GM19395 (cell line): ENCODE data around the gene SLC25A25.

Experiments
- ATAC-seq: cut with Tn5 transposase; IDR thresholded peaks from one replicate; pipeline ENCODE4 v1.9.1; 2021; ENCODE audit warnings: mild to moderate bottlenecking, moderate library complexity; ENCODE audit not compliant: unreplicated experiment

Gene SLC25A25

DNA sequence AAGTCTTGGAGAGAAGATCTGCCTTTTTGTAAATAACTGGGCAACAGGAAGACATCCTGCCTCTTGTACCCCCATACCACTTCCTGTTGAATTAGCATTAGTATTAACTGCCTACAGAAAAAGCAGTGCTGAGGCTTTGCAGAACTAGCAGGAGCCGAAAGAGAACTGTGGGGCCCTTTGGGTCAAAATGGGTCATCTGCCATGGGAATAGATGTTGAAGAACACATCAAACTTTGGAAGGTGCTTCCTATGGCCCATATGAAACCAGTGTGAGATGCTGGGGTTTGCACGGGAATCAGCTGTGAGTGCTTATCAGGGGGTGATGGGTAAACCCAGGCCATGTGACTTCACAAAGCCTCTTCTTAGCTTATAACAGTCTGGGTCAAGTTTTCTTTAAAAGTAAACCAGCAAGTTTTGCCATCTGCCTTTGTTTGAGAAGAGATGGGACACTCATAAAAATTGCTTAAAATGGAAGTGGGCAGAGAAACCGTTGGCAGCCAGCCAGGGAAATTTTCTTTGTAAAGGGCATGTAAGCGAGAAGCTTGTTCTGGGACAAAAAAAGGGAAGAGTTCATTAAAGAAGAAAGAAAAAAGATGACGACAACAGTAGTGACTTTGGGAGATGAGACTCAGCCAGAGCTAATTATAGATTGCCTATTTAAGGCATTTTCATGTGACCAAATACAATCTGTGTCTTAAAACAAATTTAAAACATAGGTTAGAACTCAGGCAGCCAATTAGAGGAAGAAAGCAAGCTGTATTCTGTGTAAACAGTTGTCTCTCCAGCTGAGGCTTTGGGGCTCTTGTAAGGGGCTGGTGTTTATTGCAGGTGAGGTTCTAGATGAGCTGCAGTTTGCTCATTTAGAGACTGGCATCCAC is 4.4 kb downstream of the SLC25A25 start:
- no peak for ATAC-seq

DNA sequence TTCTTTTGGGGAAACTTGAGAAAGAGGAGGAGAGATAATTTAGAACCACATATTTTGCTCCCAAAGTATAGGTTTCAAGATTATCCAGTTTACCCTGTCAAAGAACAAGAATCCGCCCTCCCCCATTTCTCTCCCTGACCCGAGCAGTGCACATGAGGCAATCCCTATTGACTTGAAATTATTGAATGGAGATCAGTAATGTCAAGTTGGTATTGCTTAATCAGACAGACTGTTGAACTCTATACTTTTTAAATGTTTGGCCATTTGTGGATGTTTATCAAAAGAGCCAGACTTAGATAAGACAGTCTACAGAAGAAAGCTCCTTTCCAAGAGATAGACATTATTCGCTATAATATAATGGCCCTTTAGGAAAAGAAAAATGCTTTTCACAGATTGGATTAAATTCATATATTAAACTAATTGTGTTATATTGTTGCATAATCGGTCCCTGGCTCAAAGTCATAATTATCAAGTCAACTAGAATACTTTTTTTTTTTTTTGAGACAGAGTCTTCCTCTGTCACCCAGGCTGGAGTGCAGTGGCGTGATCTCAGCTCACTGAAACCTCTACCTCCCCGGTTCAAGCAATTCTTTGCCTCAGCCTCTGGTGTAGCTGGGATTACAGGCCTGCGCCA is 5.3 kb downstream of the SLC25A25 start:
- ATAC-seq = no peak

DNA sequence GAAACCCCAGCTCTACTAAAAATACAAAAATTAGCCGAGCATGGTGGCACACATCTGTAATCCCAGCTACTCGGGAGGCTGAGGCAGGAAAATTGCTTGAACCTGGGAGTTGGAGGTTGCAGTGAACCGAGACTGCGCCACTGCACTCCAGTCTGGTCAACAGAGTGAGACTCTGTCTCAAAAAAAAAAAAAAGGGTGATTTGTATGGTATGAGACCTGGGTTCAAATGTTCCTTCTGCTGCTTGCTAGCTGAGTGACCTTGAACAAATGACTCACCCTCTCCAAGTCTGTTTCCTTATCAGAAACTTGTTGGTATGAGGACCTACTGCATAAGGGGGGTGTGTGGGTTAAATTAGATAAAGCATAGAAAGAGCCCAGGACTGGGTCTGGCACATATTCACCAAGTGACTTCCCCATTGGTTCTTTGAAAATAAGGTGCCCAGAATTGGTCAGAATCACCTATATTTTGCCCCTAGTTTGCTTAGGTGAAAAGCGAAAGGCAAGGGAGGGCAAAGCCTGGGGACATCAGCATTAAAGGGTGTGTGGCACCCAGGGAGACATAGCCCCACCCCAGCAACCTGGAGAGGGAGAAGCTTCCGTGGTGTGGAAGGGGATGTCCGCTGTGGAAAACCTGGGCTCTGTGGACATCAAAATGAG is 9.9 kb downstream of the SLC25A25 start:
- ATAC-seq = no peak

DNA sequence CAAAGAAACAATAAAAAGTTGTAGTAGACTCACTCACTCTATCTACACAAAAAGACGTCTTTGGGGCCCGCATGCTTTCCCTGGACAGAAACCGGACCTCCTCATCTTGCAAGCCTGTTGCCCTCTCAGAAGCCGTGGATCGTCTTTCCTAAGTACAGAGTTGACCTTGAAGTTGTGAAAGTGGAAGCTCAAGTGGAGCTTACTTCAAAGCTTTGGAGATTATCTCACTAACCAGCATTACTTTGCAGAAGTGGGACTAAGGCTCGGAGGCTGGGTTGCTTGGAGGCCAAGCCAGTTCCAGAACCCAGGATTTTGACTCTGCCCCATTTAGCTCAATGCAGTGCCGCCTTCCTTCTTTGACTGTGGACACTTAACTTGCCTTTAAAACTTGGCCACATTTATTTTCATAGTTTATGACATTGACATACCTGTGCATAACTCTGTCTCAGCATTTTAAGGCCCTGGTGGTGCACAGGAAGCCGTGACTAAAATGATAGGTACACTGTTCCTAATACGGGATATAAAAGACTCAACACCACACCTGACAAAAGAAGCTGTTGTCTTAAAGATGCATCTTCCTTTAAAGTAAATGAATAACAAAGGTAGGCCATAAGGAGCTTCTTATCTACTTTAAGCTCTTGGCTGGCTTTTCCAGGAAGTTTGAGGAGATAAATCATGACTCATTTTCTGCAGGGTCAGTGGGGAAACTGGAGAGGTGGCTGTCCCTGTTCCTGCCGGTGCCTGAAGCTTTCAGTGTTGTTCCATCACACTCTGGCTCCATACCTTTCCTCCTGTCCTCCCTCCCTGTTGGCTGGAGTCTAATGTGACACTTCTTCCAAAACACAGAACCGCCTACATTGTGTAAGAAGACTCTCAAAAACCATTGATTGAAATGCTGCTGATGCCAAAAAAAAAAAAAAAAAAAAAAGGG is 10.7 kb downstream of the SLC25A25 start:
- ATAC-seq = no peak

DNA sequence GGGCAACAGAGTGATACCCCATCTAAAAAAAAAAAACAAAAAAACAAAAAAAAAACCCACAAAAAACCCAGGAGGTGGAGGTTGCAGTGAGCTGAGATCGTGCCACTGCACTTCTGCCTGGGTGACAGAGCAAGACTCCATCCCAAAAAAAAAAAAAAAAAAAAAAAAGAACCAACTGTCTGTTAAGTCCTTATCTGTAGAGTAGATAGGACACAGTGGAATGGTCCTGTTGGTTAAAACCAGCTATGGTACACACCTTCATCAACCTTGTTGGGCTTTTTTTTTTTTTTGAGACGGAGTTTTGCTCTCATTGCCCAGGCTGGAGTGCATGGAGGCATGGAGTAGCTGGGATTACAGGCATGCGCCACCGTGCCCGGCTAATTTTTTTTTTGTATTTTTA is 12.2 kb downstream of the SLC25A25 start:
- ATAC-seq = no peak

DNA sequence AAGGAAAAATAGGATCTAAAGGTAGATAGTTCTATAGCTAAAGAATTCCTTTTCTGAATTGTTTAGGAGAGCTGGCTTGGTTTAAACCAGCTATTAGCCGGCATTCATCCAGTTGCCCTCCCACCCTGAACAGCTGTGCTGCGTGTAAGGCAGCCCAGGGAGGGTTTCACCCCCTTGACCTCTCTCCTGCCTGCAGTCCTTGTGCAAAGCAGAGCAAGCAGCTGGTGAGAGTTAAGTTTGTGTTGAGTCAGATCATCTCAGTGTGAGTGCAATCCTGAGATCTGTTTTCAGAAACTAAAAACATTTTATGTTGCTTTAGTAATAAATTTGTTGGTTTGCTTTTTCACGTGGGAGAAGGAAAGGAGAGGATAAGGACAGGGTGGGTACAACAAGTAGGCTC is 13.0 kb downstream of the SLC25A25 start:
- ATAC-seq = no peak

DNA sequence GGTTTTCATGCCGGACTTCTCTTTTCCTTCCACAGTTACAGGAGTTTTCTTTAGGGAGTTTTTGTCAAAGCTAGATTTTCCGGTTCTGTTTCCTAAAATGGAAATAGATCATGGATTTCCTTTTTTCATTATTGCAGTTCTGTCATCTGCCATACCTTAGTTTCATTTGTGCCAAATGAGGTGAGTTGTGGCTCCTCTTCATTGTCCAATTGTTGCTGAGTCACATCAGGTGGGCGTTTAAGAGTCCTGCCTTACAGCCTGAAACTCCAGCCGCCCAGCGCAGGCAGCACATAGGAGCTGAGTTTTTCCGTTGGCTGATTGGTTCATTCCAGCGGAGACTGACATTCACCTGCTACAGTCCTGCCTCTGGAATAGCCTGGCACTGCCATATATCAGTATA is 14.1 kb downstream of the SLC25A25 start:
- ATAC-seq = no peak

DNA sequence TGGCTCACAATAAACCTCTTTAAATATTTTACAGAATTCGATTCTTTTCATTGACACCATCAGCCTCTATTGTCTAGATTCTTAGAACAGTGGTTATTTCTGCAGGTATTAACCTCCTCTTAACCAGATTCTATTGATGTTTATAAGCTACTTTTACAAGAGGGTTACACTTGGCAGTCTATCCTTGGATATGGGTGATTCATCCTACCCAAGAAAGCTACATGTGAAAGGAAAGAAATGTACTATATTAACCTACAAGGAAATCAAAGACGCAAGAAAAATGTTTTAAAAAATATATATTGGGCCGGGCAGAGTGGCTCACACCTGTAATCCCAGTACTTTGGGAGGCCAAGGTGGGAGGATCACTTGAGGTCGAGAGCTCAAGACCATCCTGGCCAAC is 16.7 kb downstream of the SLC25A25 start:
- ATAC-seq = no peak

DNA sequence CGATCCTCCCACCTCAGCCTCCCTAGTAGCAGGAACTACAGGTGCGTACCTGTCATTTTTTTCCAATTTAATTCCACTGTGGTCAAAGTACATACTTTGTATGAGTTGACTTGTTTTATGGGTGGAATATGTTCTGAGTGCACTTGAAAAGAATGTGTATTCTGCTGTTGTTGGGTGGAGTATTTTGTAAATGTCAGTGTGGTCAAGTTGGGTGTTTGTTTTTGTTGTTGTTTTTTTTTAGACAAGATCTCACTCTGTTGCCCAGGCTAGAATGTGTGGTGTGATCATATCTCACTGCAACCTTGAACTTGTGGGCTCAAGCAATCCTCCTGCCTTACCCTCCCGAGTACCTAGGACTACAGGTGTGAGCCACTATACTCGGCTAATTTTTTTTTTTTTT is 17.9 kb downstream of the SLC25A25 start:
- ATAC-seq = no peak

DNA sequence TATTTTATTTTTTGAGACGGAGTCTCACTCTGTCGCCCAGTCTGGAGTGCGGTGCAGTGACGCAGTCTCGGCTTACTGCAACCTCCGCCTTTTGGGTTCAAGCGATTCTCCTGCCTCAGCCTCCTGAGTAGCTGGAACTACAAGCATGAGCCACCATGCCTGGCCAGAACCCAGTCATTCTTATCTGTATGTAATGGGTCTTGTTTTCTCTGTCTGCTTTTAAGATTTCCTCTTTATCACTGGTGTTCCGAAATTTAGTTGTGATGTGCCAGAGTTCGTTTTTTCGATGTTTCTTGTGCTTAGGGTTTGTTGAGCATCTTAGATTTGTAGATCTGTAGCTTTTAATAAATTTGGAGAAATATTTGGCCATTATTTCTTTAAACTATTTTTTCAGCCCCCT is 19.2 kb downstream of the SLC25A25 start:
- ATAC-seq = no peak

DNA sequence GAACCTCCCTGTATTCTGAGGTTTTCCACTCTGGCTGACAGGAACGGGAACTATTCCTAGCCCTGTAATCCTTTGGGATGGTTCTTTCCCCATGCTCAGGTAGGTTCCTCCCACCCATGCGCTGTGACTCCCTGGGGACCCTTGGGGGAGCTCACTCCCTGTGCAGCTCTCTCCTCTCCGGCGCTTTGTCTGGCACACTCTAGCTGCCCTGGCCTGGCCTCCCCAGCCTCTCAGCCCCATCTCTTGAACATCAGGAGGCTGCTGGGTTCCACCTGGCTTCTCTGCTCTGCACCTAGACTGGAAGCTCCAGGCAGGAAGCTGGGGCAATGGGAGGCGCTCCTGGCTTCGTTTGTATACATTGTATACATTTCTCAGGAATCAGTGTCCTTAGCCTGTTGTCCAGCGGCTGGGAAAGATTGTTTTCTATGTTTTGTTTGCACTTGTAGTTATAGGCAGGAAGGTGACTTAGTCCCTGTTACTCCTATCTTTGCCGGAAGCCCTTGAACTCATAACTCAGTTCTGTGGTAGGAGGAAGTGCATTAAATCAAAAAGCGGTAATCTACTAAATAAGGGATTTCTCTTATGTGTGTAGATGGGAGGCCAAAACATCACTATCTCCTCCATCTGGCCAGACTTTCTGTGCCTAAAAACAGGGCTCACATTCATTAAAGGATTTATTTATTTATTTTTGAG is 20.4 kb downstream of the SLC25A25 start:
- ATAC-seq = no peak

DNA sequence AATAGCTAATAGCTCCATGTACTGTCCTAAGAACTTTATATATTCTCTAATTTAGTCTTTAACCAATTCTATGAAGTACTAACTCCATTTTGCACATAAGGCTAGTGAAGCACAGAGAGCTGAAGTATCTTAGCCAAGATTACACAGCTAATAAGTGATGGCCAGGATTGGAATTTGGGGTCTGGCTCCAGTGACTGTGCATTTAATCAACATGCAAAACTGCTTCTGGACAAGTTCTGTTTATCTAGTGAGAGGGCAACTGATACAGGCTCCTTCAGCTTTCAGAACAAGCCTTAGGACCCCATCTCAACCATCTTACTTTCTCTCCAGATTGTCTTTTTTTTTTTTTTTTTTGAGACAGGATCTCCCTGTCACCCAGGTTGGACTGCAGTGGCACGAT is 21.3 kb downstream of the SLC25A25 start:
- no peak for ATAC-seq

DNA sequence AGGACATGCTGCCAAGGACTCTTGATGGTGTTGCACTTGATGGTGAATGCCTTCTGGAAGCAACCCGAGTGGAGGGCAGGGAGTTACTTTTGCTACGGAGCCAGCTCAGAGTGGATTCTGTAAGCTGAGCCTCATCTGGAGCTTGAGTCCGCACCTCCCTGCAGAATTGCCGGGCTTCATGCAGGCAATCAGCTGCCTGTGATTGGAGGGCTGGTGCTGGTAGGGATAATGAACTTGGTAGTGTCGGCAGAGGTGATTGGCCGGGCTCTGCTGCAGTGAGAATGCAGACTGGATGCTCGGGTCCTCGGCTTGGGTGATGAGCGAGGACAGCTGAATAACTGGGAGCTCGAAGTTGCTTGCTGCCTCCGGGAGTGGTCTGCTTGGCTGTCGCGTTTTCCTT is 23.1 kb downstream of the SLC25A25 start:
- ATAC-seq = no peak

DNA sequence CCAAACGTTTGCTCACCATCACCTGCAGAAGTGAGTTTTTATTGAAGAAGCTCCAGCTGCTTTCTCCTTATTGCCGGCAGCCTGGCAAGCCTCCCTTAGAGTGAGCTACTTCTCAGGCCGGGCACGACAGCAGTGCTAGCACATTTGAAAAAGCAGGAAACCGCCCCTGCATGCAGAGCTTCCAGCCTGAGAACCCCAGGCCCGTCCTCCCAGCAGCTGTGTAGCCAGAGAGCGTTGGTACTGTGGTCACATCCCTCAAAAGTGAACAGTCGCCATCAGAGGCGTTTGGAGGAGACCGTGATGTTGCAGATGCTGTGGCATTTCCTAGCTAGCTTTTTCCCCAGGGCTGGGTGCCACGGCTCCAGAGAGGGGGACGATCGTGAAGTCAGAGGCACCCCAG is 23.5 kb downstream of the SLC25A25 start:
- ATAC-seq = no peak

DNA sequence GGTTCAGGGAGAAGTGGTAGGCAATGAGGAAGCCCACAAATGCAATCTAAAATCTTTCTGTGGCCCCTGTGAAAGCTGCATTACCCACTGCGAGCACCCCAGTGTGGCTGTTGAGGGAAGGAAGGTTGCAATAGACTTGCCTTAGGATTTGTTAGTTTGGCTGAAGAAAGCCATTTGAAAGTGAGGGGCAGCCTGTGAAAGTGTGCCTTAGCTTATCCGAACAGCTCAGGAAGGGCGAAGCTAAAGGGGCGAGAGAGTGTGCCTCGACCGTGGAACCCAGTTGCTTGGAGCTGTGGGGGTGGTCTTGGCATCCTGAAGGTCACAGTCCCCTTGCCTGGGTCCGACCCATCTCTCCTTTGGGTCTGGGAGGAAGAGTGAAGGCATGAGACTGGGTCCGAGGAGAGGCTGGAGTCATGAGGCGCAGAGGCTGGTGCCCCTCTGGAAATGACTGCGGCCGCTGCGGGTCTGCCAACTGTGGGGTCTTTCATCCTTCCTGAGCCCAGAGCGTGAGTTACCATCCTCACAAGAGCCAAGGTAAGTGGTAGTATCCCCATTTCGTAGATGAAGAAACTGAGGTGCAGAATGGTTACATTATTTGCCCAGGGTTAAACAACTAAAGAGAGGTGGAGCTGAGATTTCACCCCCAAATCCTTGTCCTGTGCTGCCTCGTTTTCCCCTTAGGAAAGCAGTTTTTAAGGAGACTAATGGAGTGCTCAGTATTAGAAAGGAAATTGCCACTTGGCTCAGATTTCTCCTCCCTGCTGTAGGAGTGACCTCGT is 24.4 kb downstream of the SLC25A25 start:
- ATAC-seq = no peak

DNA sequence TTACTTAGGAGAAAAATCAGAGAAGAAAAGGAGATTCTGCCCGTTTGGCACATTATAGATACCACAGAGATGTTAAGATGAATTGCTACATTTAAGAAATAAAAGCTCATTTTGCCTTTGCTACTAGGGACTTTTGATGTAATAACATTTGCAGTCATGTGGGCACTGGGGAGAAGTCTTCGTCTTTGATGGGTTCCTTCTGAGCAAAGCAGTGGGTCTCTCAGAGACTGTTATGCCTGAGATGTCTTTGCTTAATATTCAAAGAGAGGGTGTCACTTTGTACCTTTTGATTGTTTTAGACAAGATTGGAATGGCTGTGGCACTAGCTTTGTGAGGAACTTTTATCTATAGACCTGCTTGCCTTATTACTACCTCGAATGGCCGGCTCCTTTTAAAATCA is 25.0 kb downstream of the SLC25A25 start:
- ATAC-seq = no peak

DNA sequence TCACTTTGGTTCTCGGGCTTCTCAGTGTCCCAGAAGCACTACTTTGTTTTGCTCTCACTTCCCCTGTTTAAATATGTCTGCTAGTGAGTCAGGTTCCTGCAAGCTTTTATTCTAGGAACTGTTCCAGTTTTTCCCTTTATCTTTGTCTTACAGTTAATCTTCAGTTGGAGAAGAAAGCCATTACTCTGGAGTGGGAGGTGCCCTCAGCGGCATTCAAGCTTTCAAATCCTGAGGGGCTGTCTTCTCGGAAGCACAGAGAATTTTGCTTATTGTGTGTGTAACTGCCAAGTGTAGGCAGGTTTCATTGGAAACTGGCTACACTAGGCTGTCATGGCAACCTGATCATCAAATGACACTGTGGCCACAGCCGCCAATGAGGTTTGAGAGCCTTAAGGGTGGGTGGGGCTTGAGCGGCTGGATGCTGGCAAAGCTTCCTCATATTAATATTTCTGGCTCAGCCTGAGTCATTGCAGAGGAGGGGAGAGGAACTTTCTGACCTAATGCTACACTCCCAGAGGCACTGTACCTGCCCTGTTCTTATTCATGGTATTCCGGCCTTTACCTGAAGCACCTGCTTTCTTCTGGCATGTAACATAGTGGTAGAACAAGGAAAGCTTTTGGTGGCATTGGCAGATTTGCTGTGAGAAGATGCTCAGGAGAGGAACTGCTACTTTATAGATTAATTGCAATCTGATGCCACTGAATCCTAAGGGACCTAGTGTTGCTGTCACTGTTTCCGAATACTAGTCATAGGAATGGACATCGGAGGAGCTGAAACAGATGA is 26.3 kb downstream of the SLC25A25 start:
- ATAC-seq = peak; percentile 91

DNA sequence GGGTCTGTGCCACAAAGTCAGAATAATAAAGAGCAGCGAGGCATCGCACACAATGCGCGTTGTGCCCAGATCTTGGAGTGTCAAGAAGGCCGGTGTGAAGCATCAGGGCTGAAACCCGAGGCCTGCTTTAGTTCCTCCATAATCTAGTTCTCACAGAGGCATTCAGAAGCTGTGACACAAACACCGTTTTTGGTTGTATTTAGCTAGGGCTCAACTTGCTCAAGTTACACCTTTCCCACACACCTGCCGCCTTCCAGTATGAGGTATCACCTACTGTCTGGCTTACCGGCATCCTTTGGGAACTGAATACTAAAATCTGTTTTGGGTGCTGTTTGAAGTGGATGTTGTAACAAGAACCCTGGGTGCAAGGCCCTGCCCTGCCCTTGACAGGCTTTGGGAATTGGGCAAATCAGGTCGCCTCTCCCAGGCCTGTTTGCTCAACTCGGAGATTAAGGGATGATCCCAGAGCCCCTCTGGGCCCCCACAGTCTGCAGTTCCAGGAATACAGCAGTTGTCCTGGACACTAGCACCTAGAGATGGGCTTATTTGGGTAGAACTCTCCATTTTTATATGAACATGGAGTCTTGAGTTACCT is 27.0 kb downstream of the SLC25A25 start:
- no peak for ATAC-seq
